ENCODE data around the gene SLC16A2. TPM values are rescaled to one million over a fixed set of nuclear protein-coding genes. Genes with fewer than 3 reads are reported as not detected.

The SLC16A2 gene
- total RNA-seq, 1 donor from 2014 or later = 21.3 TPM

DNA sequence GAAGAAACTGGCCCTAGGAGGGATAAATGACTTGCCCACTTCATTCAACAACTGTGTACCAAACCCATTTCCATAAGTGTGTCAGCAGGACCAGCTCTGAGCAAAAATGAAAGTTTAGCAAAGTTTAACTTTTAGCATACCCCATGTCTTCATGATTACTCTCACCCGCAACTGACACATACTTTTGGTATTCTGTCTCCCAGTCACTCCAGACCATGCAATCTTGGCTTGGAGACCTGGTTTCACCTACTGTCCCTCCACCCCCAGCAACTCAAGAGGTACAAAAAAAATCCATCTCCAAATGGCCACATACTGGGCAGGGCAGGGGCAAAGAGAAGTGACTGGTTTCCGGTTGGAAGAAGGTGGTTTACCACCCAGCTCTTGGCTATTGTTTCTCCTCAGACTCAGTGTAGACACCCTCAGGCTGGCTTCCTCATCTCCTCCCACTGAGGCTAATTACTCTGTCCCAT, 113.3 kb downstream of the SLC16A2 start:
- no peaks in the 10 kb centered on the region for H3K27me3 Mint-ChIP-seq (ENCODE audit: unreplicated experiment)
- H3K9me3 Mint-ChIP-seq (ENCODE audit: unreplicated experiment) = no peaks in the 10 kb centered on the region
- peaks cover 4% of the 10 kb centered on the region for H3K36me3 Mint-ChIP-seq (ENCODE audit: unreplicated experiment)
- TF ChIP-seq, protein P1, sequence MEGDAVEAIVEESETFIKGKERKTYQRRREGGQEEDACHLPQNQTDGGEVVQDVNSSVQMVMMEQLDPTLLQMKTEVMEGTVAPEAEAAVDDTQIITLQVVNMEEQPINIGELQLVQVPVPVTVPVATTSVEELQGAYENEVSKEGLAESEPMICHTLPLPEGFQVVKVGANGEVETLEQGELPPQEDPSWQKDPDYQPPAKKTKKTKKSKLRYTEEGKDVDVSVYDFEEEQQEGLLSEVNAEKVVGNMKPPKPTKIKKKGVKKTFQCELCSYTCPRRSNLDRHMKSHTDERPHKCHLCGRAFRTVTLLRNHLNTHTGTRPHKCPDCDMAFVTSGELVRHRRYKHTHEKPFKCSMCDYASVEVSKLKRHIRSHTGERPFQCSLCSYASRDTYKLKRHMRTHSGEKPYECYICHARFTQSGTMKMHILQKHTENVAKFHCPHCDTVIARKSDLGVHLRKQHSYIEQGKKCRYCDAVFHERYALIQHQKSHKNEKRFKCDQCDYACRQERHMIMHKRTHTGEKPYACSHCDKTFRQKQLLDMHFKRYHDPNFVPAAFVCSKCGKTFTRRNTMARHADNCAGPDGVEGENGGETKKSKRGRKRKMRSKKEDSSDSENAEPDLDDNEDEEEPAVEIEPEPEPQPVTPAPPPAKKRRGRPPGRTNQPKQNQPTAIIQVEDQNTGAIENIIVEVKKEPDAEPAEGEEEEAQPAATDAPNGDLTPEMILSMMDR (IDR thresholded peaks at IDR 0.05) = no peak
- H3K4me3 Mint-ChIP-seq (ENCODE audit: unreplicated experiment) = peak overlapping the region; percentile 32
- peaks cover 16% of the 10 kb centered on the region for H3K4me1 Mint-ChIP-seq (ENCODE audit: unreplicated experiment)
- peak; percentile 77 for DNase-seq (ENCODE audit: extremely low spot score, unreplicated experiment)
- H3K27ac Mint-ChIP-seq (ENCODE audit: unreplicated experiment) = peak overlapping the region; percentile 57

DNA sequence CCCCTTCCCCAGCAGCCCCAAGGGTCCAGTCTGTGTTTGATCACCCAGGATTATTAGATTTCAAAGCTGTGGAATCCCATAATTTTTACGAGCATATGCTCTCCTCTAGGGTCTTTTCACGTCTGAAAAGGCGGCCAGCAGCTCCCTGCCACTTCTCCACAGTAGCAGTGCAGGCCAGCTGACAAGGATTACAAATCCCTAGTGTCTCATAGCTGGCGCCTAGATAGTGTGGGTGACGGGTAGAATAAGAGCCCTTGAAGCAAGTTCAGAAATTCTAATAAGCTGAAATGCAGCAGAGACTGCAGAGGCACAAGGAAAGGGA, 113.8 kb downstream of the SLC16A2 start:
- Mint-ChIP-seq H3K36me3 (ENCODE audit: unreplicated experiment) (peaks cover 4% of the 10 kb centered on the region), H3K27me3 (ENCODE audit: unreplicated experiment) (no peaks in the 10 kb centered on the region), H3K27ac (ENCODE audit: unreplicated experiment) (peak overlapping the region; percentile 57), H3K9me3 (ENCODE audit: unreplicated experiment) (no peaks in the 10 kb centered on the region), H3K4me3 (ENCODE audit: unreplicated experiment) (peak overlapping the region; percentile 73), H3K4me1 (ENCODE audit: unreplicated experiment) (peaks cover 16% of the 10 kb centered on the region)
- TF ChIP-seq, protein P1 (IDR thresholded peaks at IDR 0.05) = no peak
- no peak for DNase-seq (ENCODE audit: extremely low spot score, unreplicated experiment)

DNA sequence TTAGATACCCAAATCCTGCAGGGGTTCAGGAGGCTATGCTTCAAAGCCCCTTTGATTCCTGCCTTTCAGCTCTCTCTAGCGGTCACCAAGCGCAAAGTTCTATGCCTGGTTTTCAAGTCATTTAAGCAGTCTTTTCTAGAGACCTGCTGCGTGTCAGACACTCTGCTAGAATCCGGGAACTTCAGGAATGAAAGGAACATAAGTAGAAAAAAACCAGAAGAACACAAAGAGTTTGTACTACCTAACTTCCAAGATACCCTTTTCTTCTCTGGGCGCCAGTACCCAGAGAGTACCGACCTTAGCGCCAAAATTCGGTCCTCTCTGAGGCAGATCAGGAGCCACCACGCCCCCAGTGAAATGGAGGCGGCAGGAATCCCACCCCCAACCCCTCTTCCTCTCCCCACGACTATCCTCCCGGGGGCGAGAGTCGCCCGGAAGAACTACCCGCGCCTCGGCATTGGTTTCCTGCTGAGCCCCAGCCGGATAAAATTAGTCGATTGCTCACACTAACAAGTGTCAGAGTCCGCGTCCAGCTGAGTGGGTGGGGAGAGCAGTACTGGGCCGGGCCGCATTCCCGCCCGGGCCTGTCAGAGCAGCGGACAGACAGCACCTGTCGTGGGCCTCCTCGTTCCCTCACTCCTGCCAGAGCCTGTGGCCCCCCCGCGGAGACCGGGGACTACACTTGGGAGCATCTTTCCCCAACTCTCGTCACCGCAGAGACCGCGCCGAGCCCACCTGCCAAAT, 114.3 kb downstream of the SLC16A2 start:
- Mint-ChIP-seq H3K9me3 (ENCODE audit: unreplicated experiment) (no peaks in the 10 kb centered on the region), H3K27me3 (ENCODE audit: unreplicated experiment) (no peaks in the 10 kb centered on the region), H3K4me1 (ENCODE audit: unreplicated experiment) (peaks cover 16% of the 10 kb centered on the region), H3K27ac (ENCODE audit: unreplicated experiment) (peak overlapping the region; percentile 93), H3K36me3 (ENCODE audit: unreplicated experiment) (peaks cover 4% of the 10 kb centered on the region), H3K4me3 (ENCODE audit: unreplicated experiment) (peak overlapping the region; percentile 73)
- TF ChIP-seq, protein P1 (IDR thresholded peaks at IDR 0.05) = peak; percentile 55
- peak; percentile 86 for DNase-seq (ENCODE audit: extremely low spot score, unreplicated experiment)

DNA sequence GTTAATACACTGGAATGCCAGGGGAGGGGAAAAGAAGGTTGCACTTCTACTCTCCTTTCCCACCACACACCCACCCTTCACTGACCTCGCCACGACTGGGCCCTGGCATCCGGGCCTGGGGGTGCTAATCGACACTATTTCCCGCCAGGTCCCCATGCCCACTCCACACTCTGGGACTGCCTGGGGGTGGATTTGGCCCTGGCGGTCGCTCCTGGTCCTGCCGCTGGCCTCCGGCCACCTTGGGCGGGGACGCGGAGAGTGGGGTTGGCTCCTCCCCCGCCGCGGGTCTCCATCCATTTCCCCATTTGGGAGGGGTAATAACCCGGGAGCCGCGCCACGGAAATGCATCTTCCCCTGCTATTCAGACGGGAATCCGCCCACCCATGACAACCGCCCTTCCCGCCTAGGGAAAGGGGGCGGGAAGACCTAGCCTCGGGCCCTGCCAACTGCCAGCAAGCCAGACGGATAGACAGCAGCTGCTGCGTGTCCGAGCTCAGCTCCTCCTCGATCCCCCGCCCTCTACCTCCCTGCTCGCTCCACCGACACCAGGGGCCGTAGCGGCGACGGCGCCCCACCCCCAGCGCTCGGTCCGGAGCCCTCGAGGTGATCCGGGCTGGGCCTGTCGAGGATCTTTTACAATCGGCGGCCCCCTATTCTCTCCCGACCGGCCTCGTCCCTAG, 115.0 kb downstream of the SLC16A2 start:
- Mint-ChIP-seq H3K36me3 (ENCODE audit: unreplicated experiment) (peaks cover 4% of the 10 kb centered on the region), H3K4me1 (ENCODE audit: unreplicated experiment) (peaks cover 16% of the 10 kb centered on the region), H3K9me3 (ENCODE audit: unreplicated experiment) (no peaks in the 10 kb centered on the region), H3K4me3 (ENCODE audit: unreplicated experiment) (peak overlapping the region; percentile 73), H3K27me3 (ENCODE audit: unreplicated experiment) (no peaks in the 10 kb centered on the region), H3K27ac (ENCODE audit: unreplicated experiment) (peak overlapping the region; percentile 93)
- peak; percentile 91 for DNase-seq (ENCODE audit: extremely low spot score, unreplicated experiment)
- TF ChIP-seq, protein P1 (IDR thresholded peaks at IDR 0.05) = peak; percentile 37

DNA sequence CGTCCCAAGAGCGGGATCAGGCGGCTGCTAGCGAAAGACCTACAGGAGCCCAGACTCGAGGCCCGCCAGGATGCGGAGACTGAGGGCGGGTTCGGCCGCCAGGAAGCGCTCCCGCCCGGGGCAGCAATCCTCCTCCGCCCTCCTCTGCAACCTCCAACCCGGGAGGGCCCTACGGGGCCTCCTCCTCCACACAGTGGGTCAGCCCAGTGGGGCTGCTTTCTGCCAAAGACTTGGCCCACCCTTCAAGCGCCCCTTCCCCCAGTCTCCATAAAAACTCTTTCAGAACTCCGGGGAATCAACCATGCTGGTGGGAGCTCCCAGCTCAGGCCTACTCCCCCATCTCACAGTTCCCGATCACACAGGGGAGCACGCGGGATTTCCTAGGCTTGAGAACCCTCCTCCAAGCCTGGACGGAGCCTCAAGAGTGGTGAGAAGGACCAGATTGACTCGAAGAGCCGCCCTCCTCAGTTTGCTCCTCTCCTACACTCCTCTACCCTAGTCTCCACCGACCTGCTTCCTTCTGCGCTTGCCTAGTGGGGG, 115.6 kb downstream of the SLC16A2 start:
- DNase-seq (ENCODE audit: extremely low spot score, unreplicated experiment) = peak; percentile 79
- H3K4me3 Mint-ChIP-seq (ENCODE audit: unreplicated experiment) = peak overlapping the region; percentile 73
- H3K36me3 Mint-ChIP-seq (ENCODE audit: unreplicated experiment) = no peaks in the 10 kb centered on the region
- peak overlapping the region; percentile 93 for H3K27ac Mint-ChIP-seq (ENCODE audit: unreplicated experiment)
- no peaks in the 10 kb centered on the region for H3K27me3 Mint-ChIP-seq (ENCODE audit: unreplicated experiment)
- H3K9me3 Mint-ChIP-seq (ENCODE audit: unreplicated experiment) = no peaks in the 10 kb centered on the region
- TF ChIP-seq, protein P1 (IDR thresholded peaks at IDR 0.05) = no peak
- peaks cover 16% of the 10 kb centered on the region for H3K4me1 Mint-ChIP-seq (ENCODE audit: unreplicated experiment)
